Ovary (tissue), 3 donors: Measurements from ENCODE around the gene CFAP97D2.

Experiments used
- EP300 ChIP-seq: sonication (generic); formaldehyde crosslinking; IDR thresholded peaks from one replicate; pipeline ENCODE4 v1.6.1; 2017; ENCODE audit warnings: antibody characterized with exemption
- TF ChIP-seq, protein P1 (sequence below), 3 donors: fragments of 450-650 bp in 2 of 3; fragments of 200-600 bp in 1 of 3; IDR thresholded peaks; one replicate each; pipeline versions ENCODE4 v1.5.1 to v1.8.0; 2016 to 2022; ENCODE audit warnings: antibody characterized with exemption in 3 of 3, mild to moderate bottlenecking in 1 of 3
- donor health status: DM: no; HTN: no; CAD: no.

DNA sequence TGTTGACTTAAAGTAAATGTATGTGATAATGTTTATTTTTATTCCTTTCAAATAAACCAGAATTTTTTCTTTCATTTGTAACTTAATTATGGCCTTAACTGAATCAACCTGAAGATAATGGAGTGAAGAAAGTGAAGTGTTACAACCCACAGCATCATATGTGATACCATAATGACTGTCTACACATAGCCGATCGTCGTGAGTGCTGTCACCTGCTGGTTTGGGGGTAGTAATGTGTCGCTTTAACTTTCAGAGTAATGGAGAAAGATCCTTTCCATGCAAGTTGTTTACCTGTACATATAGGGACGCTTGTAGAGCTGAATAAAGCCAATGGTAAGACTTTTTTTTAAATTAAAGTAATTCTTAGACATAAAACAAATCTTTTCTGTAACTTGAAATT, 65.6 kb downstream of the CFAP97D2 start:
- TF ChIP-seq, protein P1, sequence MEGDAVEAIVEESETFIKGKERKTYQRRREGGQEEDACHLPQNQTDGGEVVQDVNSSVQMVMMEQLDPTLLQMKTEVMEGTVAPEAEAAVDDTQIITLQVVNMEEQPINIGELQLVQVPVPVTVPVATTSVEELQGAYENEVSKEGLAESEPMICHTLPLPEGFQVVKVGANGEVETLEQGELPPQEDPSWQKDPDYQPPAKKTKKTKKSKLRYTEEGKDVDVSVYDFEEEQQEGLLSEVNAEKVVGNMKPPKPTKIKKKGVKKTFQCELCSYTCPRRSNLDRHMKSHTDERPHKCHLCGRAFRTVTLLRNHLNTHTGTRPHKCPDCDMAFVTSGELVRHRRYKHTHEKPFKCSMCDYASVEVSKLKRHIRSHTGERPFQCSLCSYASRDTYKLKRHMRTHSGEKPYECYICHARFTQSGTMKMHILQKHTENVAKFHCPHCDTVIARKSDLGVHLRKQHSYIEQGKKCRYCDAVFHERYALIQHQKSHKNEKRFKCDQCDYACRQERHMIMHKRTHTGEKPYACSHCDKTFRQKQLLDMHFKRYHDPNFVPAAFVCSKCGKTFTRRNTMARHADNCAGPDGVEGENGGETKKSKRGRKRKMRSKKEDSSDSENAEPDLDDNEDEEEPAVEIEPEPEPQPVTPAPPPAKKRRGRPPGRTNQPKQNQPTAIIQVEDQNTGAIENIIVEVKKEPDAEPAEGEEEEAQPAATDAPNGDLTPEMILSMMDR (IDR thresholded peaks at IDR 0.05), result no peak
- no peak for TF ChIP-seq EP300
